IPS-20b (cell line): ENCODE data around the gene BCAP31.
A peak's percentile ranks its signal among the peaks of the same experiment; 100 is the strongest.

Source experiments
- H3K27ac ChIP-seq: one replicate; pipeline ENCODE4 v1.5.1; 2013; ENCODE audit warnings: low read length
- H3K27me3 ChIP-seq: 2 replicates; pipeline ENCODE4 v1.6.1; 2013; ENCODE audit warnings: mild to moderate bottlenecking, low read length, inconsistent platforms; ENCODE audit not compliant: insufficient read depth
- H3K36me3 ChIP-seq: 2 replicates; pipeline ENCODE4 v1.6.1; 2013; ENCODE audit warnings: low read depth, mild to moderate bottlenecking, inconsistent platforms, low read length, moderate library complexity; ENCODE audit not compliant: insufficient read depth
- H3K4me1 ChIP-seq: 2 replicates; pipeline ENCODE4 v1.6.1; 2013; ENCODE audit warnings: mild to moderate bottlenecking, control low read depth, inconsistent platforms, low read length, moderate library complexity; ENCODE audit not compliant: insufficient read depth
- H3K4me3 ChIP-seq: 2 replicates; pipeline ENCODE4 v1.5.1; 2013; ENCODE audit warnings: mild to moderate bottlenecking, low read length, inconsistent platforms
- H3K9ac ChIP-seq: 2 replicates; pipeline ENCODE4 v1.6.1; 2013; ENCODE audit warnings: low read depth, mild to moderate bottlenecking, inconsistent platforms, low read length, moderate library complexity
- H3K9me3 ChIP-seq: 2 replicates; pipeline ENCODE4 v1.6.1; 2013; ENCODE audit warnings: mild to moderate bottlenecking, low read depth, low read length, inconsistent platforms; ENCODE audit not compliant: insufficient read depth

BCAP31 gene

DNA sequence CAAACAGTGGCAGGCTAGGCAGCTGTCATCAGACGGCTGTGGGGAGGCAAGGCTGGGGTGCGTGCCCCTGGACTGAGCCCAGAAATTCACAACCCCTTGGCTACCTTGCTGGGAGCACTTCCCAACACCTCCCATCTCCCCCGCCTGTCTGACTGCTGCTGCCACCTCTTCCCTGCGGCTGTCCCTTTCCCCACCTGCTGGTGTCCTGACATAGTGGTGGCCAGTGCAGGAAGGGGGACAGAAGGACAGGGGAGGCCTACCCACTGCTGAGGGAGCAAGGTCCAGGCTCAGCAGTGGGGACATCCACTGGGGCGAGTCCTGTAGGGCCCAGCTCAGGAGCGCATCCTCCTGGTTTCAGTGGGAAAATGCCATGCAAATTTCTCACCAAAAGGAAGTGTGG is 3.9 kb upstream of the BCAP31 start:
- Histone ChIP-seq H3K9ac (no peak overlapping the region), H3K27ac (no peak overlapping the region), H3K27me3 (no peaks in the 10 kb centered on the region), H3K9me3 (no peaks in the 10 kb centered on the region), H3K36me3 (no peaks in the 10 kb centered on the region), H3K4me3 (no peak overlapping the region), H3K4me1 (peaks cover 9% of the 10 kb centered on the region; the same call in 1 of the 2 replicates)

- Histone ChIP-seq H3K9ac (no peak overlapping the region), H3K27ac (no peak overlapping the region), H3K9me3 (no peaks in the 10 kb centered on the region), H3K27me3 (no peaks in the 10 kb centered on the region), H3K36me3 (peaks cover 5% of the 10 kb centered on the region), H3K4me1 (peaks cover 9% of the 10 kb centered on the region; the same call in 1 of the 2 replicates), H3K4me3 (no peak overlapping the region; the same call in 1 of the 2 replicates)
Observed at GRCh38 chrX:153727123-153727931, 3.1 kb upstream of the BCAP31 start.

- Histone ChIP-seq H3K9me3 (no peaks in the 10 kb centered on the region), H3K4me1 (peaks cover 9% of the 10 kb centered on the region; the same call in 1 of the 2 replicates), H3K9ac (no peak overlapping the region), H3K4me3 (no peak overlapping the region; the same call in 1 of the 2 replicates), H3K27ac (no peak overlapping the region), H3K36me3 (peaks cover 11% of the 10 kb centered on the region), H3K27me3 (no peaks in the 10 kb centered on the region)
Observed at GRCh38 chrX:153726286-153727122, 2.3 kb upstream of the BCAP31 start.

GRCh38 chrX:153725832-153726285 is 1.7 kb upstream of the BCAP31 start:
- H3K4me3 ChIP-seq, result no peak overlapping the region
- H3K9ac ChIP-seq, result no peak overlapping the region
- H3K36me3 ChIP-seq, result peaks cover 13% of the 10 kb centered on the region

GRCh38 chrX:153725039-153725831 is 1.0 kb upstream of the BCAP31 start:
- Histone ChIP-seq H3K27ac (no peak overlapping the region), H3K4me3 (peak overlapping the region; percentile 50; the same call in 1 of the 2 replicates), H3K4me1 (peaks cover 9% of the 10 kb centered on the region; the same call in 1 of the 2 replicates), H3K9me3 (no peaks in the 10 kb centered on the region), H3K36me3 (peaks cover 18% of the 10 kb centered on the region), H3K9ac (no peak overlapping the region), H3K27me3 (no peaks in the 10 kb centered on the region)

More at GRCh38 chrX:153725832-153726285, 1.7 kb upstream of the BCAP31 start:
- Histone ChIP-seq H3K27ac (no peak overlapping the region), H3K9me3 (no peaks in the 10 kb centered on the region), H3K27me3 (no peaks in the 10 kb centered on the region), H3K4me1 (peaks cover 9% of the 10 kb centered on the region; the same call in 1 of the 2 replicates)

GRCh38 chrX:153723351-153724251 is 586 bp downstream of the BCAP31 start:
- H3K27ac ChIP-seq, result no peak overlapping the region
- peaks cover 9% of the 10 kb centered on the region; the same call in 1 of the 2 replicates for H3K4me1 ChIP-seq
- H3K27me3 ChIP-seq, result no peaks in the 10 kb centered on the region
- peak overlapping the region; percentile 73 for H3K4me3 ChIP-seq
- peaks cover 34% of the 10 kb centered on the region for H3K36me3 ChIP-seq
- no peaks in the 10 kb centered on the region for H3K9me3 ChIP-seq
- H3K9ac ChIP-seq, result peak overlapping the region; percentile 77

DNA sequence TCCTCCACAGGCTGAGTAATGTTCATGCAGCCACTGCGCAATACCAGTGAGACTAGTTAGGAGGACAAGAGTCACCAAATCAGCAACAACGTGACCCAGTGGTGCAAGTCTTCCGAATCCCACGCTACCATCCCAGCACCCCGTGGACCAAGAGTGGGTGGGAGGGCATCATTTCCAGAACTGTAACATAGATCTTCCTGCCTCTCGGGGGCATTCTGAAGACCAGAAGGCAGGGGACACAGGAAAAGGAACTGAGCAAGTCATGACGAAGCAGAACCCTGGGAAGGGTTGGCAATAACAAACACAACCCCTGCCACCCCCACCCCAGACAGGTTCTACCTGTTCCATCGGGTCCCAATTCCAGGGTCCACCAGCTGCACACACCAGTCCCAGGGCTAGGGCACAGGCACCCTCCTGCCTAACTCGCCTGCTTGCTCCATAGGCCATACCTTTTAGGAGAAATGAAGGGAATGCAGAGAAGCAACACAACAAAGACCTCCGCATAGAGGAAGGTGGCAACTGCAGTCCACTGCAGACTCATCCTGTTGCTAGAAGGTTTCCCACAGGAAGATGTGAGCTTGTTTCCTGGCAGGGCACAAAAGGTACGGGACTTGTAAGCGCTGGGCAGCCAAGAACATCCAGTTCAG is 1.4 kb downstream of the BCAP31 start:
- Histone ChIP-seq H3K9me3 (no peaks in the 10 kb centered on the region), H3K27me3 (no peaks in the 10 kb centered on the region)

DNA sequence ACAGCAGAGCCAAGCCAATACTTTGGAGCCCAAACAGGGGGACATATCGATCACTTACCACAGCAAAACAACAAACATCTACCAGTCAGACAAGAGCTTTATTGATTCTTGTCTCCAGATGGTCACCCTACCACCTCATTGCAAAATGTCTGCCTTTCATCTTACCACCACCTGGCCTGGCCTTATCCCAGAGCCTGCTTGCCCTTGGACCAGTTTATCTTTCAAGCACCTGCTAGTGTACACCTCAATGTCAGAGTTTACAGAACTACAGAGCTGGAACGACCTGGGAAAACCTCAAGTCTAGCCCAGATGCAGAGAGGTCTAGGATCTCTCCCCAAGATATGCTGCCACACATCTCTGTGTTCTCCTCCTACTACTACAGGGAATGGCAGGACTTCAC is 4.5 kb downstream of the BCAP31 start:
- no peak overlapping the region for H3K9ac ChIP-seq
- H3K27ac ChIP-seq, result no peak overlapping the region

More for the DNA sequence above, 1.4 kb downstream of the BCAP31 start:
- Histone ChIP-seq H3K27ac (no peak overlapping the region), H3K4me3 (peak overlapping the region; percentile 73), H3K9ac (peak overlapping the region; percentile 77), H3K4me1 (peaks cover 9% of the 10 kb centered on the region; the same call in 1 of the 2 replicates), H3K36me3 (peaks cover 39% of the 10 kb centered on the region)

DNA sequence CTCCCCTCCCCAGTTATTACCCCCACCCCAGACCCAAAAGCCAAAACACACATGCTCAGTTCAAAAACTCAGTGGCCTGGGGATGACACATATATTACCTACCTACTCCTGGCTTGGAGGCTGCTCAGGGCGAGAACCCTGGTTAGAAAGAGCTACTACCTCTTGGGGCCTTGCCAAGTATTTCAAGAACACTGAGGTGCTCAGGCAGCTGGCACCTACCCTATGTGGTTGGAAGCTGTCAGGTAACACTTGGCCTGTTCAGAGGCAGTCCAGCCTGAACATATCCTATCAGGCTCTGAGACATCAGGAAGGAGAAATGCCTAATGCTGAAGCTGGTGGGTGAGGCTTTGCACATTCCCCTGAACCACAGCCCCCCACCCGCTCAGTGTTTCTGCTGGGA is 4.9 kb downstream of the BCAP31 start:
- Histone ChIP-seq H3K4me1 (no peaks in the 10 kb centered on the region), H3K36me3 (peaks cover 64% of the 10 kb centered on the region), H3K9me3 (no peaks in the 10 kb centered on the region), H3K27ac (no peak overlapping the region), H3K4me3 (no peak overlapping the region), H3K9ac (no peak overlapping the region), H3K27me3 (no peaks in the 10 kb centered on the region)

More for the DNA sequence above, 4.5 kb downstream of the BCAP31 start:
- Histone ChIP-seq H3K36me3 (peaks cover 60% of the 10 kb centered on the region), H3K4me1 (no peaks in the 10 kb centered on the region), H3K9me3 (no peaks in the 10 kb centered on the region), H3K4me3 (no peak overlapping the region), H3K27me3 (no peaks in the 10 kb centered on the region)

DNA sequence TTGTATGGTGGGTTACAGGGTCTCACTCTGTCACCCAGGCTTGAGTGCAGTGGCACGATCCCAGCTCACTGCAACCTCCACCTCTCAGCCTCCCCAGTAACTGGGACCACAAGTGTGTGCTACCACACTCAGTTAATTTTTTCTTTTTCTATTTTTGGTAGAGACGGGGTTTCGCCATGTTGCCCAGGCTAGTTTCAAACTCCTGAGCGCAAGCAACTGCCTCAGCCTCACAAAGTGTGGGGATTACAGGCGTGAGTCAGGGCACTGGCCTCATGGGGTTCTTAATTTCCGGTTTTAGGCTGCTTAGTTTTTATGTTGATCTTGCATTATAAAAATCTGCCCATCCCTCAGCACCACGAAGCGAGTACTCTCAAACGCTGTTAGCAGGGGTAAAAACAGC is 6.7 kb downstream of the BCAP31 start:
- Histone ChIP-seq H3K27me3 (no peaks in the 10 kb centered on the region), H3K4me3 (no peak overlapping the region), H3K9ac (no peak overlapping the region), H3K4me1 (no peaks in the 10 kb centered on the region), H3K9me3 (no peaks in the 10 kb centered on the region), H3K27ac (no peak overlapping the region), H3K36me3 (peaks cover 74% of the 10 kb centered on the region)
